Lung (tissue), 5 donors: ENCODE measurements around the gene SPDYE11. TPM values are rescaled to one million over a fixed set of nuclear protein-coding genes. Genes with fewer than 3 reads are reported as not detected.

ENCODE experiments used
- polyA plus RNA-seq, 2 donors: library from polyadenylated mRNA; stranded (reverse); fragments of 200-250 nt; gene quantifications; one replicate each; pipeline ENCODE4 v1.2.1, GENCODE V29; 2013
- small RNA-seq: library from RNA; depleted of rRNA; stranded (forward); fragments of <200 nt; gene quantifications from one replicate; pipeline ENCODE3, GENCODE V24; 2014; ENCODE audit warnings: low replicate concordance
- total RNA-seq, 2 donors: library from RNA; depleted of rRNA in 1 of 2; stranded (reverse); fragments of >200 nt in 1 of 2; gene quantifications; one replicate each; pipeline ENCODE4 v1.2.1, GENCODE V29; 2014 to 2021
- donor health status: Bipolar disorder and iron deficiency.
- donor health status: healthy.
- donor health status: DM: yes; HTN: yes; CAD: no.

The SPDYE11 gene
- total and polyA plus RNA-seq, 4 donors = 0.11 TPM; not detected in 3

Small RNA genes within 50 kb of the gene (small RNA-seq; reads per million reads assigned to genes)
- not detected for gene RF00019

Other genes with a start within 250 kb of the SPDYE11 start
- gene TYW1B, start 229.7 kb downstream of the SPDYE11 start, total RNA-seq = 10 to 100 TPM in 1 of 2 donors, 1 to 10 TPM in 1; 2.1 to 10.1 TPM
- gene TYW1B, start 229.7 kb downstream of the SPDYE11 start, polyA plus RNA-seq = 1 to 10 TPM in 1 of 2 donors, under 1 TPM in 1; 0.90 to 1.1 TPM
- 10 to 100 TPM; 15.4 to 38.0 TPM for gene POM121, start 132.8 kb downstream of the SPDYE11 start, total RNA-seq
- gene POM121, start 132.8 kb downstream of the SPDYE11 start, polyA plus RNA-seq = 10 to 100 TPM; 14.5 to 17.7 TPM
- gene TRIM74, start 88.4 kb downstream of the SPDYE11 start, total RNA-seq = 1 to 10 TPM in 1 of 2 donors, not detected in 1; 1.5 TPM
- gene TRIM74, start 88.4 kb downstream of the SPDYE11 start, polyA plus RNA-seq = under 1 TPM; 0.37 to 0.53 TPM
- under 1 TPM in 1 of 2 donors, not detected in 1; 0.11 TPM for gene SPDYE8, start 28.1 kb downstream of the SPDYE11 start, total RNA-seq
- gene SPDYE8, start 28.1 kb downstream of the SPDYE11 start, polyA plus RNA-seq = not detected
- gene SPDYE9, start 28.1 kb upstream of the SPDYE11 start, total RNA-seq = under 1 TPM in 1 of 2 donors, not detected in 1; 0.11 TPM
- not detected for gene SPDYE9, start 28.1 kb upstream of the SPDYE11 start, polyA plus RNA-seq